ENCODE measurements around the gene DENND11. TPM values are rescaled to one million over a fixed set of nuclear protein-coding genes. Genes with fewer than 3 reads are reported as not detected.

DENND11 gene
- total and polyA plus RNA-seq, 9 of the 15 experiments (the other 6 are each of a cell fraction or from before 2014, with no cell fraction given) = 0.07 to 1.1 (median 0.36) TPM

GRCh38 chr7:141685285-141686023 is 16.5 kb downstream of the DENND11 start:
- Histone ChIP-seq H3K4me2 (ENCODE audit: insufficient read depth, low read length) (no peak overlapping the region; the same call in 1 of the 2 replicates), H3K79me2 (ENCODE audit: control insufficient read depth, insufficient read depth, low read length) (no peaks in the 10 kb centered on the region), H3K27ac (ENCODE audit: extremely low read depth, low read depth, low read length) (no peak overlapping the region), H3K9ac (ENCODE audit: insufficient read depth in 1 of 2, low read depth in 2 of 2, low read length in 2 of 2) (0 out of 4 replicates have a peak overlapping the region, but pooled peaks of 1 of the 2 experiments have one; percentile 14), H4K20me1 (replicated peaks; ENCODE audit: control insufficient read depth, insufficient read depth, low read length) (no peaks in the 10 kb centered on the region), H3K27me3 (ENCODE audit: control insufficient read depth in 2 of 2, insufficient read depth in 2 of 2, low read length in 2 of 2) (peaks cover 29 to 33% of the 10 kb centered on the region in 2 experiments), H2AFZ (ENCODE audit: low read depth, low read length) (peak overlapping the region; percentile 11; the same call in 1 of the 2 replicates), H3K4me1 (replicated peaks in 1 of 2; ENCODE audit: control insufficient read depth in 2 of 2, insufficient read depth in 2 of 2, low read length in 2 of 2) (no peaks in the 10 kb centered on the region), H3K4me3 (no peak overlapping the region), H3K9me1 (ENCODE audit: control insufficient read depth, insufficient read depth, low read length) (no peaks in the 10 kb centered on the region), H3K9me3 (replicated peaks; ENCODE audit: control insufficient read depth, insufficient read depth, low read depth, low read length) (no peaks in the 10 kb centered on the region), H3K36me3 (ENCODE audit: control insufficient read depth, insufficient read depth, low read length) (no peaks in the 10 kb centered on the region)
- ChIA-PET POLR2A (interaction anchor here (0.5 to 1.1 kb wide), 3 partner anchors 14 to 53 kb away, joined by 3 to 4 read pairs (median 3); partner anchors contain the start of gene SSBP1), CTCF (ENCODE audit: low intra/inter-chr PET ratio) (no interaction called here)
- no TSS peak for BruUV-seq (replicated peaks)
- intact Hi-C loops (cut with micrococcal nuclease) (no loop called here), in situ Hi-C loops (cut with MboI) (no loop called here)
- FAIRE-seq (no peak), DNase-seq (ENCODE audit: extremely low read depth in 1 of 4, low spot score in 3 of 4) (no peak), ATAC-seq (peak; percentile 52)
- TF ChIP-seq RNF2 (IDR thresholded peaks at IDR 0.05) = peak; percentile 27; the same call in 1 of the 2 replicates
- TF ChIP-seq SFPQ (IDR thresholded peaks at IDR 0.05; ENCODE audit: low read depth, low read length) = no peak
- no peak for TF ChIP-seq SAFB2 (IDR thresholded peaks at IDR 0.05; ENCODE audit: borderline replicate concordance, low read depth, low read length, severe bottlenecking)
- peak; percentile 66 for TF ChIP-seq CBX8 (IDR thresholded peaks at IDR 0.05; ENCODE audit: borderline replicate concordance, extremely low read depth, low read depth, low read length, poor library complexity, severe bottlenecking)
- WGBS (ENCODE audit: insufficient coverage, low coverage, missing lambda C conversion rate) = 14% methylated on average over 27 of the region's 27 CpGs
